Measurements from ENCODE around the gene DERL3. TPM values are rescaled to one million over a fixed set of nuclear protein-coding genes. Genes with fewer than 3 reads are reported as not detected.
A peak's percentile ranks its signal among the peaks of the same experiment; 100 is the strongest.

Gene DERL3
- total RNA-seq, 2 experiments from 2014 or later: 0.66 to 0.98 TPM

GRCh38 chr22:23789121-23789520 is 49.7 kb downstream of the DERL3 start:
- no peaks in the 10 kb centered on the region for H3K27me3 ChIP-seq (ENCODE audit: control insufficient read depth in 1 of 2, insufficient read depth in 2 of 2, low read length in 2 of 2)
- H3K27ac ChIP-seq (ENCODE audit: low read depth in 1 of 2, low read length in 2 of 2): no peak overlapping the region
- H3K9me3 ChIP-seq (ENCODE audit: control insufficient read depth in 1 of 2, insufficient read depth in 1 of 2, low read length in 2 of 2): no peaks in the 10 kb centered on the region
- H3K36me3 ChIP-seq (ENCODE audit: insufficient read depth, low read length): peaks cover 32% of the 10 kb centered on the region
- no peak for TF ChIP-seq CTCF (IDR thresholded peaks at IDR 0.05)
- Mint-ChIP-seq H3K36me3 (ENCODE audit: low read depth) (peaks cover 42% of the 10 kb centered on the region), H3K9me3 (no peaks in the 10 kb centered on the region), H3K27me3 (no peaks in the 10 kb centered on the region), H3K4me3 (peak overlapping the region; percentile 67), H3K27ac (peak overlapping the region; percentile 42), H3K4me1 (ENCODE audit: low read depth) (peaks cover 47% of the 10 kb centered on the region)
- H3K4me3 ChIP-seq (ENCODE audit: low read length): no peak overlapping the region
- DNase-seq (no peak), ATAC-seq (ENCODE audit: poor library complexity) (no peak)
- ChIA-PET POLR2A (interaction anchor here (0.7 to 3.4 kb wide), 3 partner anchors 17 to 93 kb away, joined by 3 to 17 read pairs (median 3); partner anchors contain the start of genes MMP11 and ZNF70), CTCF (interaction anchor here (1.9 to 2.2 kb wide), 2 partner anchors 18 to 61 kb away, joined by 6 to 7 read pairs; no protein-coding TSS in a partner anchor)
- intact Hi-C loops (cut with DNase I, micrococcal nuclease): loop anchor here (5.0 to 10.0 kb wide), 4 partner anchors 68 to 226 kb away; partner anchors contain the start of genes CABIN1 (in 2 of the 2) and SLC2A11 (in 1 of the 2)
- H3K4me1 ChIP-seq (ENCODE audit: insufficient read depth, low read length): peaks cover 49% of the 10 kb centered on the region

DNA sequence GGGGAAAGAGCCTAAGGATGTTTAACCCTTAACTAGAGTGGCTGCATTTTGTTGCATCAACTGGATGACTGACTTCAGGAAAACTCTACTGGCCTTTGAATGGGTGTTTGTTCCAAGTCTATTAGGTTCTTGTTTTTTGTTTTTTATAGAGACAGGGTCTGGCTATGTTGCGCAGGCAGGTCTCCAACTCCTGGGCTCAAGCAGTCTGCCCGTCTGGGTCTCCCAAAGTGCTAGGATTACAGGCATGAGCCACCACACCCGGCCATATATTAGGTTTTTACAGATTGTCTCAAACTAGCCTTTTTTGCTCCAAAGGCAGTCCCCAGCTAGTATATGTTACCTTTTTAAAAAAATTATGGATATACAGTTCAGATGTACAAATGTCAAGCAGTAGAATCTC is 50.9 kb downstream of the DERL3 start:
- POLR2A ChIA-PET: interaction anchor here (0.6 to 3.4 kb wide), 6 partner anchors 15 to 226 kb away, joined by 3 to 23 read pairs (median 8); partner anchors contain the start of genes C22orf15, MMP11, SLC2A11 and ZNF70
- no peaks in the 10 kb centered on the region for H3K9me3 Mint-ChIP-seq
- intact Hi-C loops (cut with DNase I, micrococcal nuclease): loop anchor here (1.0 to 10.0 kb wide), 8 partner anchors 16 to 227 kb away; partner anchors contain the start of genes CABIN1 (in 2 of the 2), DERL3 (in 2 of the 2), ZNF70 (in 2 of the 2) and MMP11 (in 1 of the 2)
- Histone ChIP-seq H3K4me3 (ENCODE audit: low read length) (peak overlapping the region; percentile 83), H3K36me3 (ENCODE audit: insufficient read depth, low read length) (peaks cover 21% of the 10 kb centered on the region), H3K27me3 (ENCODE audit: control insufficient read depth in 1 of 2, insufficient read depth in 2 of 2, low read length in 2 of 2) (no peaks in the 10 kb centered on the region), H3K9me3 (ENCODE audit: control insufficient read depth in 1 of 2, insufficient read depth in 1 of 2, low read length in 2 of 2) (no peaks in the 10 kb centered on the region), H3K4me1 (ENCODE audit: insufficient read depth, low read length) (peaks cover 52% of the 10 kb centered on the region), H3K27ac (ENCODE audit: low read depth in 1 of 2, low read length in 2 of 2) (peak overlapping the region; percentile 70 to 98)
- ATAC-seq (ENCODE audit: poor library complexity) (no peak), DNase-seq (no peak)
- peaks cover 45% of the 10 kb centered on the region for H3K4me1 Mint-ChIP-seq (ENCODE audit: low read depth)
- TF ChIP-seq CTCF (IDR thresholded peaks at IDR 0.05): no peak
- H3K27ac Mint-ChIP-seq: peak overlapping the region; percentile 90
- no peaks in the 10 kb centered on the region for H3K27me3 Mint-ChIP-seq
- peak overlapping the region; percentile 91 for H3K4me3 Mint-ChIP-seq
- CTCF ChIA-PET: interaction anchor here (1.9 to 2.2 kb wide), 2 partner anchors 17 to 62 kb away, joined by 6 to 7 read pairs; no protein-coding TSS in a partner anchor
- peaks cover 31% of the 10 kb centered on the region for H3K36me3 Mint-ChIP-seq (ENCODE audit: low read depth)

- H3K4me1 Mint-ChIP-seq (ENCODE audit: low read depth): peaks cover 41% of the 10 kb centered on the region
- DNase-seq: no peak
- peak overlapping the region; percentile 90 for H3K27ac Mint-ChIP-seq
- no peaks in the 10 kb centered on the region for H3K27me3 ChIP-seq (ENCODE audit: control insufficient read depth in 1 of 2, insufficient read depth in 2 of 2, low read length in 2 of 2)
- H3K9me3 ChIP-seq (ENCODE audit: control insufficient read depth in 1 of 2, insufficient read depth in 1 of 2, low read length in 2 of 2): no peaks in the 10 kb centered on the region
- peak; percentile 38 for ATAC-seq (ENCODE audit: poor library complexity)
- no peak for TF ChIP-seq CTCF (IDR thresholded peaks at IDR 0.05)
- no peaks in the 10 kb centered on the region for H3K27me3 Mint-ChIP-seq
- peak overlapping the region; percentile 83 for H3K4me3 ChIP-seq (ENCODE audit: low read length)
- H3K27ac ChIP-seq (ENCODE audit: low read depth in 1 of 2, low read length in 2 of 2): peak overlapping the region; percentile 70 to 98
- intact Hi-C loops (cut with DNase I, micrococcal nuclease): loop anchor here (1.0 to 10.0 kb wide), 8 partner anchors 15 to 227 kb away; partner anchors contain the start of genes CABIN1 (in 2 of the 2), DERL3 (in 2 of the 2), ZNF70 (in 2 of the 2) and MMP11 (in 1 of the 2)
- peaks cover 28% of the 10 kb centered on the region for H3K36me3 Mint-ChIP-seq (ENCODE audit: low read depth)
- H3K4me1 ChIP-seq (ENCODE audit: insufficient read depth, low read length): peaks cover 50% of the 10 kb centered on the region
- H3K36me3 ChIP-seq (ENCODE audit: insufficient read depth, low read length): peaks cover 18% of the 10 kb centered on the region
- H3K9me3 Mint-ChIP-seq: no peaks in the 10 kb centered on the region
- peak overlapping the region; percentile 91 for H3K4me3 Mint-ChIP-seq
- CTCF ChIA-PET: interaction anchor here (1.9 kb wide), 1 partner anchor 62 kb away, joined by 6 read pairs; no protein-coding TSS in a partner anchor
- POLR2A ChIA-PET: interaction anchor here (0.6 to 3.4 kb wide), 11 partner anchors 15 to 225 kb away, joined by 4 to 23 read pairs (median 8); partner anchors contain the start of genes C22orf15, CABIN1, CHCHD10 and MIF
Observed at GRCh38 chr22:23787600-23787896, 51.3 kb downstream of the DERL3 start.
